Fibroblast of the aortic adventitia (primary cell): ENCODE data around the gene P3H2. TPM values are rescaled to one million over a fixed set of nuclear protein-coding genes. Genes with fewer than 3 reads are reported as not detected.

ENCODE experiments used
- DNase-seq: peaks from one replicate; pipeline ENCODE4 v3.0.0-alpha.2; 2010; ENCODE audit warnings: low read depth
- H3K4me3 ChIP-seq: 2 replicates; pipeline ENCODE4 v1.5.1; 2011; ENCODE audit warnings: low read depth, mild to moderate bottlenecking, control low read depth, low read length, moderate library complexity
- total RNA-seq: library from RNA; depleted of rRNA; stranded (reverse); fragments of >200 nt; gene quantifications from 2 replicates; pipeline ENCODE4 v1.2.3, GENCODE V29; 2012; ENCODE audit warnings: low replicate concordance
- TF ChIP-seq, protein P1 (sequence below): IDR thresholded peaks from 2 replicates; pipeline ENCODE4 v1.5.1; 2011; ENCODE audit warnings: mild to moderate bottlenecking, low read length, control low read depth, inconsistent platforms; ENCODE audit not compliant: insufficient read depth

P3H2 gene
- total RNA-seq, 1 donor: 4.0 TPM

GRCh38 chr3:190132371-190132770, 11.7 kb upstream of the P3H2 start:
- TF ChIP-seq, protein P1, sequence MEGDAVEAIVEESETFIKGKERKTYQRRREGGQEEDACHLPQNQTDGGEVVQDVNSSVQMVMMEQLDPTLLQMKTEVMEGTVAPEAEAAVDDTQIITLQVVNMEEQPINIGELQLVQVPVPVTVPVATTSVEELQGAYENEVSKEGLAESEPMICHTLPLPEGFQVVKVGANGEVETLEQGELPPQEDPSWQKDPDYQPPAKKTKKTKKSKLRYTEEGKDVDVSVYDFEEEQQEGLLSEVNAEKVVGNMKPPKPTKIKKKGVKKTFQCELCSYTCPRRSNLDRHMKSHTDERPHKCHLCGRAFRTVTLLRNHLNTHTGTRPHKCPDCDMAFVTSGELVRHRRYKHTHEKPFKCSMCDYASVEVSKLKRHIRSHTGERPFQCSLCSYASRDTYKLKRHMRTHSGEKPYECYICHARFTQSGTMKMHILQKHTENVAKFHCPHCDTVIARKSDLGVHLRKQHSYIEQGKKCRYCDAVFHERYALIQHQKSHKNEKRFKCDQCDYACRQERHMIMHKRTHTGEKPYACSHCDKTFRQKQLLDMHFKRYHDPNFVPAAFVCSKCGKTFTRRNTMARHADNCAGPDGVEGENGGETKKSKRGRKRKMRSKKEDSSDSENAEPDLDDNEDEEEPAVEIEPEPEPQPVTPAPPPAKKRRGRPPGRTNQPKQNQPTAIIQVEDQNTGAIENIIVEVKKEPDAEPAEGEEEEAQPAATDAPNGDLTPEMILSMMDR: no peak
- peak; percentile 85 for DNase-seq
- no peak overlapping the region for H3K4me3 ChIP-seq

DNA sequence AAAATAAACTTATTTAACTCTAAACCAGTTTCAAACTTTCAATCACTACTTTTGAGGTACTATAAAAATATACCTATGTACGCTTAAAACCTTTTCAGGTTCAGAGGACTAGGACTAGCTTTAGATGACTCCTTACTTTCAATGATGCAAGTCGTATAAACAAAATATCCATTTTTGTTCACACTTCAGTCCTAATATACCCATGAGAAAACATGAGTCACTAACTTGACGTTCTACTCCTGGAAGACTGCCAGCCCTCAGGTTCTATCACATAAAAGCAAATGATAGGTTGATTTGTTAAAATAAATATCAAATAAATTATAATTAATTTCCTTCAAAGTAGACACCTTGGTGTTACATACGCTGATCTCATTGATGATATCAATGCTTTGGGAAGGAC, 10.6 kb upstream of the P3H2 start:
- no peak overlapping the region for H3K4me3 ChIP-seq
- peak; percentile 75 for DNase-seq
- TF ChIP-seq, protein P1: no peak

DNA sequence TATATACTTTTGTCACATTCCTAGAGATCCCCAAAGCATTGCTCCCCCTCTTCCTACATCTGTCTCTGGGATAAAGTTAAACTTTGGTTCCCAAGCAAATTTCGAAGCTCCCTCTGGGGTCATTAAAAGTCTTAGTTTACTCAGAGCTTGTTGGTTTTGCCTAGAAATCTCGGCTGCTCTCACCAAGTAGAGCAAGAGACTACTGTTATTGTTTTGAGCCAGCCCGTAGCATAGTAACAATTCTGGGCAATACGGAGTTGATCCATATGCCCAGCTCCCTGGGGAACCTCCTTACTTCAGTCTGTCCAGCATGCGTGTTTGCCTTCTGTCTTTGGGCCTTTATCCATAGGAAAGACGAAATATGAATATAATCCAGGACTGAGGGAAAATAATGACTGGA, 10.0 kb upstream of the P3H2 start:
- TF ChIP-seq, protein P1: no peak
- DNase-seq: peak; percentile 31
- no peak overlapping the region for H3K4me3 ChIP-seq

DNA sequence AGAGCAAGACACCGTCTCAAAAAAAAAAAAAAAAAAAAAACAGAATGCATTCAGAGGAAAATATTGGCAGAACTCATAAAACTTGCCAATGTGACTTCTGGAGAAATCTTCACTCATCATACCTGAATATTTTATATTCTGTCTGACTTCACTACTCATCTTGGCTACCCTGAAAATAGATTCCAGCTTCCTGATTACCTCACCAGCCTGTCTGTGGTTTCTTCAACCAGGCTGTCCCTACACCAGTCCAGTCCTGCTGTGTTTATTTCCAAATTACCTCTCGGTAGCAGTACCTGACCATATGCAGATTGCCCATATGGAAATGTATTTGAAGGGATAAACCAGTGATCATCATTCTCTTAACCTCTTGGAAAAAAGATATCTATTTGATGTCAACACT, 9.3 kb upstream of the P3H2 start:
- no peak overlapping the region for H3K4me3 ChIP-seq
- no peak for DNase-seq
- TF ChIP-seq, protein P1: no peak

DNA sequence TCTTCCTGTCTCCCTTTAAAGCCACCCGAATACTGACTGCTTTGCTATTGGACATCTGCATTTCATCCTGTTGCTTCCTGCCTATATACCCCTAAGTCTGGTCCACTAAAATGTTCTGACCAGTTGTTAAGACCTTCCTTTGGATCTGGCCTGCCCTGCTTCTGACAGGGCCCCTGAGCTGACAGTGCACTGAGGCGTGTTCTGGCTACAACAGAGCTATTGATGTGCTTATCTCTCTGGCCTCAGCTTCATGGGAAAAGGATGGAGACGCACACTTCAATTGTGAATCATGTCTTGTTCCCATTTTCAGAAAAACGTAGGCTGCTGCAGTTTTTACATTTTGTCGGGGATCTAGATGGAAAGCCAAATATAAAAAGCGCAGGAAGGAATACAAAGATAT, 7.1 kb upstream of the P3H2 start:
- TF ChIP-seq, protein P1: no peak
- no peak overlapping the region for H3K4me3 ChIP-seq
- no peak for DNase-seq

DNA sequence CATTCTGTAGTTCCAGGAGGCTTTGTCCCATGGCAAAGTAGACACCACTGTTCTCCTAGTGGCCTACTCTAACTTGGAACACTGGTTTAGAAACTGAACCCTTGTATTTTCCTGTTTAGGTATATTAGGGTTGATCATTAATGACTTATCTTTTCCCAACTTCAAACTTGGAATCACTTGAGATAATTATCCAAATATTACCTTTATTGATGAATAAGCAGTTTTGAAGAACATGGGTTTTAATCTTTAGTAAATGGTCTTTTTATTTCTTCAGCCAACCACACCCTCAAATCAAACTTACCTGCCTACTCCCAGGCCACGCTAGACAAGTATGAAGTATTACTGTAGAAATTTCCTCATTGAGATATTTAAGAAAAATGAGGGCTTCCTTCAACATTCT, 6.5 kb upstream of the P3H2 start:
- TF ChIP-seq, protein P1: no peak
- DNase-seq: no peak
- no peak overlapping the region for H3K4me3 ChIP-seq

DNA sequence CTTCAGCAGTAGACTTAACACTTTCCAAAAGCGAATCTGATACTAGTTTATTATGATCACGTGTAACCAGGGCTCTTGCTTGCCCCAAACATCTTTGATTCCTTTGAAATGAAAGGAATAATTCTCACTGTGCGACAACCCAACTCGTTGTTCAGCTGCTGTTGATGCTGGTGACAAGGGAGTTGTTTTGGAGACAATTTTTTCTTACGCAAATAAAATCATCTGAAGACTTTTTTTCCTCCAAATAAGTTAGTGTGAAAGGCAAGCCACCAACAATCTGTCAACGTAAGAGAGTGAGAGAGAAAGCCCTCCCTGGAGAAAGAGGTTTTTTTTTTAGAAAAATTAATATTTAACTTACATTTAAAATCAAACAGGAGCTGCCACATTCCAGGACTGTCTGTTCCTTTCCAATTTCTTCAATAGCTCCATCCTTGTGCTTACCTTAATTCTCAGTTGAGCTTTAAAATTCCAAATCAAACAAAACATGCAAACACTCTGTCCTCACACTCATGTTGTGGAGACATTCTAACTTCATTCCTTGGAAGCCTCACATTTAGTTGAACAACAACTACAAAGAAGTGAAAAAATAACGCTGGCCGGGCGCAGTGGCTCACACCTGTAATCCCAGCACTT, 4.9 kb upstream of the P3H2 start:
- no peak for DNase-seq
- no peak overlapping the region for H3K4me3 ChIP-seq
- TF ChIP-seq, protein P1: no peak
